ENCODE data around the gene BICD1. TPM values are rescaled to one million over a fixed set of nuclear protein-coding genes. Genes with fewer than 3 reads are reported as not detected.

Gene BICD1
- total and polyA plus RNA-seq, 2 experiments from 2014 or later, result 59.3 to 83.6 TPM

DNA sequence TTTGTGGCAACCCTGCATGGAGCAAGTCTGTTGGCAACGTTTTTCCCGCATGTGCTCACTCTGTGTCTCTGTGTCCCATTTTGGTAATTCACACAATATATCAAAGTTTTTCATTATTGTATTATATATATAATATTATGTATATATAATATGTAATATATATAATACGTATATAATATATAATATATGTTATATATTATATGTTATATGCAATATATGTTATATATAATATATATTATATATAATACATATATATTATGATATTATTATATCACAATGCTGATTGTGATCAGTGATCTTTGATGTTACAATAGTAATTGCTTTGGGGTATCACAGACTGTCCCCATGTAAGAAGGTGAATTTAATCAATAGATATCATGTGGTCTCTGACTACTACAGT is 84.8 kb downstream of the BICD1 start (continued):
- TF ChIP-seq ZNF114 (CRISPR knock-in tag; IDR thresholded peaks at IDR 0.05) (no peak), CREB1 (CRISPR knock-in tag; IDR thresholded peaks at IDR 0.05; ENCODE audit: low read depth) (no peak), STAT1 (IDR thresholded peaks at IDR 0.05; ENCODE audit: unreplicated experiment) (no peak)

GRCh38 chr12:32196250-32197198 is 89.9 kb downstream of the BICD1 start:
- Mint-ChIP-seq H3K36me3 (ENCODE audit: low read depth) (peaks cover 78% of the 10 kb centered on the region), H3K27me3 (ENCODE audit: insufficient read depth, low read depth, poor library complexity) (no peaks in the 10 kb centered on the region), H3K4me1 (peaks cover 2% of the 10 kb centered on the region; the same call in 1 of the 3 replicates), H3K9me3 (peaks cover 66% of the 10 kb centered on the region), H3K4me3 (no peak overlapping the region), H3K27ac (no peak overlapping the region)
- ATAC-seq, result no peak
- Histone ChIP-seq H3K79me2 (replicated peaks; ENCODE audit: insufficient read depth) (peaks cover 24% of the 10 kb centered on the region), H3K4me2 (no peak overlapping the region), H2AFZ (no peak overlapping the region), H3K4me1 (ENCODE audit: insufficient read depth) (no peaks in the 10 kb centered on the region), H3K4me3 (no peak overlapping the region), H3K27me3 (ENCODE audit: insufficient read depth) (no peaks in the 10 kb centered on the region), H3K36me3 (ENCODE audit: insufficient read depth) (peaks cover 12% of the 10 kb centered on the region; the same call in 1 of the 2 replicates), H4K20me1 (replicated peaks; ENCODE audit: insufficient read depth) (peaks cover 3% of the 10 kb centered on the region; the same call in 1 of the 2 replicates), H3K27ac (ENCODE audit: low read depth) (no peak overlapping the region), H3F3A (replicated peaks; ENCODE audit: low read depth) (peaks cover 4% of the 10 kb centered on the region; the same call in 1 of the 2 replicates), H3K9me2 (ENCODE audit: insufficient read depth) (0 out of 2 replicates have a peak, but pooled peaks cover 5% of the 10 kb centered on the region)
- no peak for DNase-seq (ENCODE audit: low spot score)
- TF ChIP-seq JUNB (IDR thresholded peaks at IDR 0.05; ENCODE audit: unreplicated experiment) (no peak), ZNF331 (CRISPR knock-in tag; IDR thresholded peaks at IDR 0.05; ENCODE audit: low read depth) (no peak), POLR2AphosphoS5 (IDR thresholded peaks at IDR 0.05; ENCODE audit: low read depth) (no peak), ETS1 (IDR thresholded peaks at IDR 0.05) (no peak), EZH2 (IDR thresholded peaks at IDR 0.05; ENCODE audit: low read depth, unreplicated experiment) (no peak), CREB1 (CRISPR knock-in tag; IDR thresholded peaks at IDR 0.05; ENCODE audit: low read depth) (no peak), EZH2phosphoT487 (IDR thresholded peaks at IDR 0.05; ENCODE audit: unreplicated experiment) (no peak)
- TF ChIP-seq, protein P1, sequence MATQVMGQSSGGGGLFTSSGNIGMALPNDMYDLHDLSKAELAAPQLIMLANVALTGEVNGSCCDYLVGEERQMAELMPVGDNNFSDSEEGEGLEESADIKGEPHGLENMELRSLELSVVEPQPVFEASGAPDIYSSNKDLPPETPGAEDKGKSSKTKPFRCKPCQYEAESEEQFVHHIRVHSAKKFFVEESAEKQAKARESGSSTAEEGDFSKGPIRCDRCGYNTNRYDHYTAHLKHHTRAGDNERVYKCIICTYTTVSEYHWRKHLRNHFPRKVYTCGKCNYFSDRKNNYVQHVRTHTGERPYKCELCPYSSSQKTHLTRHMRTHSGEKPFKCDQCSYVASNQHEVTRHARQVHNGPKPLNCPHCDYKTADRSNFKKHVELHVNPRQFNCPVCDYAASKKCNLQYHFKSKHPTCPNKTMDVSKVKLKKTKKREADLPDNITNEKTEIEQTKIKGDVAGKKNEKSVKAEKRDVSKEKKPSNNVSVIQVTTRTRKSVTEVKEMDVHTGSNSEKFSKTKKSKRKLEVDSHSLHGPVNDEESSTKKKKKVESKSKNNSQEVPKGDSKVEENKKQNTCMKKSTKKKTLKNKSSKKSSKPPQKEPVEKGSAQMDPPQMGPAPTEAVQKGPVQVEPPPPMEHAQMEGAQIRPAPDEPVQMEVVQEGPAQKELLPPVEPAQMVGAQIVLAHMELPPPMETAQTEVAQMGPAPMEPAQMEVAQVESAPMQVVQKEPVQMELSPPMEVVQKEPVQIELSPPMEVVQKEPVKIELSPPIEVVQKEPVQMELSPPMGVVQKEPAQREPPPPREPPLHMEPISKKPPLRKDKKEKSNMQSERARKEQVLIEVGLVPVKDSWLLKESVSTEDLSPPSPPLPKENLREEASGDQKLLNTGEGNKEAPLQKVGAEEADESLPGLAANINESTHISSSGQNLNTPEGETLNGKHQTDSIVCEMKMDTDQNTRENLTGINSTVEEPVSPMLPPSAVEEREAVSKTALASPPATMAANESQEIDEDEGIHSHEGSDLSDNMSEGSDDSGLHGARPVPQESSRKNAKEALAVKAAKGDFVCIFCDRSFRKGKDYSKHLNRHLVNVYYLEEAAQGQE (IDR thresholded peaks at IDR 0.05; ENCODE audit: unreplicated experiment), result no peak
- TF ChIP-seq, protein P2, sequence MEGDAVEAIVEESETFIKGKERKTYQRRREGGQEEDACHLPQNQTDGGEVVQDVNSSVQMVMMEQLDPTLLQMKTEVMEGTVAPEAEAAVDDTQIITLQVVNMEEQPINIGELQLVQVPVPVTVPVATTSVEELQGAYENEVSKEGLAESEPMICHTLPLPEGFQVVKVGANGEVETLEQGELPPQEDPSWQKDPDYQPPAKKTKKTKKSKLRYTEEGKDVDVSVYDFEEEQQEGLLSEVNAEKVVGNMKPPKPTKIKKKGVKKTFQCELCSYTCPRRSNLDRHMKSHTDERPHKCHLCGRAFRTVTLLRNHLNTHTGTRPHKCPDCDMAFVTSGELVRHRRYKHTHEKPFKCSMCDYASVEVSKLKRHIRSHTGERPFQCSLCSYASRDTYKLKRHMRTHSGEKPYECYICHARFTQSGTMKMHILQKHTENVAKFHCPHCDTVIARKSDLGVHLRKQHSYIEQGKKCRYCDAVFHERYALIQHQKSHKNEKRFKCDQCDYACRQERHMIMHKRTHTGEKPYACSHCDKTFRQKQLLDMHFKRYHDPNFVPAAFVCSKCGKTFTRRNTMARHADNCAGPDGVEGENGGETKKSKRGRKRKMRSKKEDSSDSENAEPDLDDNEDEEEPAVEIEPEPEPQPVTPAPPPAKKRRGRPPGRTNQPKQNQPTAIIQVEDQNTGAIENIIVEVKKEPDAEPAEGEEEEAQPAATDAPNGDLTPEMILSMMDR (conservative IDR thresholded peaks at IDR 0.05; ENCODE audit: low read depth in 2 of 2), result no peak
